ENCODE data around the gene ARL3. TPM values are rescaled to one million over a fixed set of nuclear protein-coding genes. Genes with fewer than 3 reads are reported as not detected.
A peak's percentile ranks its signal among the peaks of the same experiment; 100 is the strongest.

Gene ARL3
- total RNA-seq, 4 donors from 2014 or later, result 0.87 to 5.0 (median 2.2) TPM

DNA sequence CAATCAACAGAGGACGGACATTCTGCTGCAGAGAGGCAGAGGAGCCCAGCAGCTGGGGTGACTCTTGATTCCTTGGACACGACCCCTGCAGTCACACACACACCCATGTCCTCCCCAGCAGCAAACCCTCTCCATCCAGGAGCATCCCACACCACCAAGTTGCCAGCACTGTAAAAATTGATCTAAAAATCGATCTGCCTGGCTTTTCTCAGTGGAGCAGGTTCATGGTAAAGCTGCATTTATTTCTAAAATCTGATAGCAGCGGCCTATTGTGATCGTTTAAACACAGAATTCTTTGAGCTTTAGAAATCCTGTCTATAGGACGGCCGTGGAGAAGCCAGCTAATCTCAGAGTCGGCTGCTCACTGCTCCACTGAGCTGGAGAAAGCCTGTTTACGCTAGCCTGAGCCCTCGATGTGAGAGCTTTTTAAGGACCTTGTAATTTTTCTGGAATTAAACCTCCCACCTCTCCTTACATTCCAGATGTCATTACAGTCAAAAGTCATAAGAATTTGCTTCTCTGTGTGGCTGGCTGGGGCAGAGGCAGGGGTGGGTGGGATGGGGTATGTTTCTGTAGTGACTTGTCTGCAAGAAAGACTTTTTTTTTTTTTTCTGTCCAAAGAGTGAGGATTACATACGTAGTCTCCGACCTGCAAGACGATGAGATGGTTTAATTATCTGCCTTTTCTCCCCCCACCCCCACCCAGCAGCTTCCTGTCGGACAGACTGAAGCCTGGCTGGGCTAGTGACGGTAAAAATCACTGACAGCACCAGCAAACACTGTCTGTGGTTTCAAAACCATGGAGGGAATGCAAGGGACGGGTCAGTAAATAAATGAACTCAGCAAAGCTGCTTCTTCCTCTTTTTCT is 38.3 kb downstream of the ARL3 start:
- Histone ChIP-seq H3K36me3 (no peaks in the 10 kb centered on the region), H3K4me1 (peaks cover 30 to 74% (median 55%) of the 10 kb centered on the region in 3 donors), H3K4me3 (peak overlapping the region in 1 of 4 donors; percentile 3), H3K27me3 (no peaks in the 10 kb centered on the region), H3K27ac (peak overlapping the region; percentile 52 to 89 (median 74)), H3K9me3 (no peaks in the 10 kb centered on the region)
- no peak for DNase-seq
- TF ChIP-seq POLR2A (IDR thresholded peaks at IDR 0.05), result peak in 1 of 4 donors; percentile 17
- peak in 1 of 6 experiments; percentile 4 for TF ChIP-seq CTCF (IDR thresholded peaks at IDR 0.05)
- WGBS, 2 donors, result 24 to 43% methylated on average over 14 to 15 of the region's 16 CpGs
- intact Hi-C loops (cut with DNase I), result no loop called here

DNA sequence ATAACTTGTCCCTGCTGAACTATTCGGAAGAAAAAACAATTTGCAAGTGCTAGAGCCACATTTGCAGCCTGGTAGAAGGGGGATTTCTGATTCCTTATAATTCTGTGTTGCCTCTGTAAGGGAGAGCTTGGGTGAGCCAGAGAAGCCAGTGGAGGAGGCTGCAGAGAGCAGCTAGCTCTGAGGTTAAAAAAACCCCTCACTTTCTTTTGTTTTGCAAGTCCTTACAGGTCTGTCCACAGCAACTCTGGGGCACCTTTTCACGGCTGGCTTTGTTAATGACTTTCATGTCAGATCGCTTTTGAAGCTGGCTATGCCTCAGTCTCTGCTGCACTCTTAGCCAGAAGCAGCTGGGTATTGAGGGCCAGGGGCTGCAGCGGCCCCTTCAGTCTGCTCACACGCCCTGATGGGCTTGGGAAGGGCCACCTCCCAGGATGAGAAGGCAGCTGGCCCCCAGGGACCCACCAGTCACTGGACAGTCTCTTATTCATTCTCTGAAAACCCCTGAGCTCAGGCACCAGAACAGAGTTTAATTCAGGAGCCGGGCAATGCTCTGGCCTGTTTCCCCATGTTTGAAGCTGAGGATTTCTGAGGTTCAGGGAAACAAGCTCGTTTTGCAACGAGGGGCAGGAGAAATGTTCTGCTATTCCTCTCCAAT is 39.1 kb downstream of the ARL3 start:
- intact Hi-C loops (cut with DNase I), result no loop called here
- 31 to 32% methylated on average over 3 to 7 of the region's 8 CpGs for WGBS, 2 donors
- Histone ChIP-seq H3K4me3 (peak overlapping the region in 1 of 4 donors; percentile 54), H3K27ac (peak overlapping the region; percentile 52 to 89 (median 74)), H3K36me3 (no peaks in the 10 kb centered on the region), H3K4me1 (peaks cover 30 to 82% (median 56%) of the 10 kb centered on the region in 3 donors), H3K27me3 (no peaks in the 10 kb centered on the region), H3K9me3 (no peaks in the 10 kb centered on the region)
- no peak for DNase-seq
- no peak for TF ChIP-seq POLR2A (IDR thresholded peaks at IDR 0.05)
- TF ChIP-seq CTCF (IDR thresholded peaks at IDR 0.05), result no peak

DNA sequence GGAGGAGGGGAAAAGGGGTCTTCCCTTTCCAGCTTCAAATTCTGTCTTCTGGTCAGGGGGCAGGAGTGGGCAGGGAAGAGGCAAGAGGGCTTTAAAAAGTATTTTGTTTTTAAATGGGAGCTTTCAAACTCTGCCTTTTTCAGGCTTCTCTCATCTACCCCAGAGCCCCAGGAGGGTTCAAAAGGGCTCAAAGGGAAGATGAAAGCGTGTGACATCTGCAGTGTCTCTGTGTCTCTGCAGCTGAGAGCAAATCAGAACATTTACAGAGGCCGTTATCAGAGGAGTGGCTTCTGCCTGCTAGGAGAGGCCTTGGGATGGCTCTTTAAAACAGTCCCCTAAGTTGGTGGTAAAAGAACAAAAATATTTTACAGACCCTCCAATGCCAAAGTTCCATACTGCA is 39.6 kb downstream of the ARL3 start:
- Histone ChIP-seq H3K36me3 (no peaks in the 10 kb centered on the region), H3K4me3 (peak overlapping the region in 3 of 4 donors; percentile 27 to 54 (median 28)), H3K27me3 (no peaks in the 10 kb centered on the region), H3K27ac (peak overlapping the region; percentile 66 to 89 (median 76)), H3K4me1 (peaks cover 34 to 88% (median 61%) of the 10 kb centered on the region in 3 donors), H3K9me3 (no peaks in the 10 kb centered on the region)
- TF ChIP-seq CTCF (IDR thresholded peaks at IDR 0.05), result no peak
- TF ChIP-seq POLR2A (IDR thresholded peaks at IDR 0.05), result no peak
- WGBS, 2 donors, result 6 to 31% methylated on average over 2 of the region's 2 CpGs
- intact Hi-C loops (cut with DNase I), result no loop called here
- no peak for DNase-seq

- intact Hi-C loops (cut with DNase I), result no loop called here
- peak overlapping the region; percentile 66 to 89 (median 76) for H3K27ac ChIP-seq
- no peaks in the 10 kb centered on the region for H3K36me3 ChIP-seq
- no peaks in the 10 kb centered on the region for H3K9me3 ChIP-seq
- 2 to 13% methylated on average over 16 to 19 of the region's 19 CpGs for WGBS, 2 donors
- H3K4me3 ChIP-seq, result peak overlapping the region; percentile 10 to 54 (median 28)
- H3K4me1 ChIP-seq, result peaks cover 40 to 88% (median 64%) of the 10 kb centered on the region in 3 donors
- no peaks in the 10 kb centered on the region for H3K27me3 ChIP-seq
- TF ChIP-seq CTCF (IDR thresholded peaks at IDR 0.05) (no peak), POLR2A (IDR thresholded peaks at IDR 0.05) (peak in 1 of 4 donors; percentile 6)
- no peak for DNase-seq
Observed at GRCh38 chr10:102673819-102674511, 40.2 kb downstream of the ARL3 start.

All from esophagus squamous epithelium (tissue), 5 donors.